HEK293T (cell line): ENCODE data around the gene MCHR2.

ENCODE experiments used
- FOXK2 ChIP-seq: fragments of 450-650 bp; IDR thresholded peaks from 2 replicates; pipeline ENCODE4 v1.6.1; 2016; ENCODE audit warnings: mild to moderate bottlenecking
- PKNOX1 ChIP-seq: fragments of 450-650 bp; IDR thresholded peaks from 2 replicates; pipeline ENCODE4 v1.6.1; 2016
- SP1 ChIP-seq: fragments of 450-650 bp; IDR thresholded peaks from 2 replicates; pipeline ENCODE4 v1.6.1; 2017
- SUZ12 ChIP-seq: fragments of 450-650 bp; IDR thresholded peaks from 2 replicates; pipeline ENCODE4 v1.6.1; 2016; ENCODE audit warnings: mild to moderate bottlenecking
- TARDBP ChIP-seq: fragments of 450-650 bp; IDR thresholded peaks from 2 replicates; pipeline ENCODE4 v1.6.1; 2016
- ZNF384 ChIP-seq: fragments of 450-650 bp; IDR thresholded peaks from 2 replicates; pipeline ENCODE4 v1.6.1; 2016

- no peak for TF ChIP-seq ZNF384
- no peak for TF ChIP-seq SP1
- no peak for TF ChIP-seq FOXK2
- no peak for TF ChIP-seq PKNOX1
- no peak for TF ChIP-seq TARDBP
- no peak for TF ChIP-seq SUZ12
Measured at GRCh38 chr6:99871641-99872040, 122.4 kb downstream of the MCHR2 start.
